ENCODE data around the gene AGBL4.
"Not testable (repeated sequence)": the region's sequence is repeated elsewhere in the genome, so short reads cannot be mapped to it uniquely, and the experiment has no call there.

DNA sequence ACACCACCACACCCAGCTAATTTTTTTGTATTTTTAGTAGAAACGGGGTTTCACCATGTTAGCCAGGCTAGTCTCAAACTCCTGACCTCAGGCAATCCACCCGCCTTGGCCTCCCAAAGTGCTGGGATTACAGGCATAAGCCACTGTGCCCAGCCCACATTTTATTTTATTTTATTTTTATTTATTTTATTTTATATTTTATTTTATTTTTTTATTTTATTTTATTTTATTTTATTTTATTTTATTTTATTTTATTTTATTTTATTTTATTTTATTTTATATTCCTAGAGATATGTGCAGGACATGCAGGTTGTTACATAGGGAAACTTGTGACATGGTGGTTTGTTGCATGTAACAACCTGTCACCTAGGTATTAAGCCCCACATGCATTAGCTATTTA, 721.4 kb downstream of the AGBL4 start:
- TF ChIP-seq, protein P1, sequence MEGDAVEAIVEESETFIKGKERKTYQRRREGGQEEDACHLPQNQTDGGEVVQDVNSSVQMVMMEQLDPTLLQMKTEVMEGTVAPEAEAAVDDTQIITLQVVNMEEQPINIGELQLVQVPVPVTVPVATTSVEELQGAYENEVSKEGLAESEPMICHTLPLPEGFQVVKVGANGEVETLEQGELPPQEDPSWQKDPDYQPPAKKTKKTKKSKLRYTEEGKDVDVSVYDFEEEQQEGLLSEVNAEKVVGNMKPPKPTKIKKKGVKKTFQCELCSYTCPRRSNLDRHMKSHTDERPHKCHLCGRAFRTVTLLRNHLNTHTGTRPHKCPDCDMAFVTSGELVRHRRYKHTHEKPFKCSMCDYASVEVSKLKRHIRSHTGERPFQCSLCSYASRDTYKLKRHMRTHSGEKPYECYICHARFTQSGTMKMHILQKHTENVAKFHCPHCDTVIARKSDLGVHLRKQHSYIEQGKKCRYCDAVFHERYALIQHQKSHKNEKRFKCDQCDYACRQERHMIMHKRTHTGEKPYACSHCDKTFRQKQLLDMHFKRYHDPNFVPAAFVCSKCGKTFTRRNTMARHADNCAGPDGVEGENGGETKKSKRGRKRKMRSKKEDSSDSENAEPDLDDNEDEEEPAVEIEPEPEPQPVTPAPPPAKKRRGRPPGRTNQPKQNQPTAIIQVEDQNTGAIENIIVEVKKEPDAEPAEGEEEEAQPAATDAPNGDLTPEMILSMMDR (IDR thresholded peaks at IDR 0.05) = not testable (repeated sequence)
- TF ChIP-seq POLR2AphosphoS5, POLR2A (IDR thresholded peaks at IDR 0.05): not testable (repeated sequence)
